Measurements from ENCODE around the gene GIT2.
"Not testable (repeated sequence)": the region's sequence is repeated elsewhere in the genome, so short reads cannot be mapped to it uniquely, and the experiment has no call there.

DNA sequence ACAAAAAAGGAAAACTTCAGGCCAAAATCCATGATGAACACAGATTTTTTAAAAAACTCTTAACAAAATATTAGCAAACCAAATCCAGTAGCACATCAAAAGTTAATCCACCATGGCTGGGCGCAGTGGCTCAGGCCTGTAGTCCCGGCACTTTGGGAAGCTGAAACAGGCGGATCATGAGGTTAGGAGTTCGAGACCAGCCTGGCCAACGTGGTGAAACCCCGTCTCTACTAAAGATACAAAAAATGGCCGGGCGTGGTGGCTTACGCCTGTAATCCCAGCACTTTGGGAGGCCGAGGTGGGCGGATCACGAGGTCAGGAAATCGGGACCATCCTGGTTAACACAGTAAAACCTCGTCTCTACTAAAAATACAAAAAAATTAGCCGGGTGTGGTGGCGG lies 9.9 kb downstream of the GIT2 start:
- TF ChIP-seq, protein P1, sequence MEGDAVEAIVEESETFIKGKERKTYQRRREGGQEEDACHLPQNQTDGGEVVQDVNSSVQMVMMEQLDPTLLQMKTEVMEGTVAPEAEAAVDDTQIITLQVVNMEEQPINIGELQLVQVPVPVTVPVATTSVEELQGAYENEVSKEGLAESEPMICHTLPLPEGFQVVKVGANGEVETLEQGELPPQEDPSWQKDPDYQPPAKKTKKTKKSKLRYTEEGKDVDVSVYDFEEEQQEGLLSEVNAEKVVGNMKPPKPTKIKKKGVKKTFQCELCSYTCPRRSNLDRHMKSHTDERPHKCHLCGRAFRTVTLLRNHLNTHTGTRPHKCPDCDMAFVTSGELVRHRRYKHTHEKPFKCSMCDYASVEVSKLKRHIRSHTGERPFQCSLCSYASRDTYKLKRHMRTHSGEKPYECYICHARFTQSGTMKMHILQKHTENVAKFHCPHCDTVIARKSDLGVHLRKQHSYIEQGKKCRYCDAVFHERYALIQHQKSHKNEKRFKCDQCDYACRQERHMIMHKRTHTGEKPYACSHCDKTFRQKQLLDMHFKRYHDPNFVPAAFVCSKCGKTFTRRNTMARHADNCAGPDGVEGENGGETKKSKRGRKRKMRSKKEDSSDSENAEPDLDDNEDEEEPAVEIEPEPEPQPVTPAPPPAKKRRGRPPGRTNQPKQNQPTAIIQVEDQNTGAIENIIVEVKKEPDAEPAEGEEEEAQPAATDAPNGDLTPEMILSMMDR (CRISPR knock-in tag; IDR thresholded peaks at IDR 0.05): not testable (repeated sequence)
- TF ChIP-seq CEBPB (IDR thresholded peaks at IDR 0.05; ENCODE audit: borderline replicate concordance, low read depth, low read length); ZMYM2 (CRISPR knock-in tag; IDR thresholded peaks at IDR 0.05); NFE2L1 (CRISPR knock-in tag; IDR thresholded peaks at IDR 0.05; ENCODE audit: borderline replicate concordance); PHF8 (CRISPR knock-in tag; IDR thresholded peaks at IDR 0.05); MYC (CRISPR knock-in tag; IDR thresholded peaks at IDR 0.05; ENCODE audit: borderline replicate concordance); MBD4 (IDR thresholded peaks at IDR 0.05; ENCODE audit: borderline replicate concordance, low read length); NR2C2 (CRISPR knock-in tag; IDR thresholded peaks at IDR 0.05; ENCODE audit: borderline replicate concordance); ZMAT3 (CRISPR knock-in tag; conservative IDR thresholded peaks at IDR 0.05); ESRRA (CRISPR knock-in tag; IDR thresholded peaks at IDR 0.05; ENCODE audit: low read depth); ZNF644 (CRISPR knock-in tag; IDR thresholded peaks at IDR 0.05; ENCODE audit: low read depth): not testable (repeated sequence)
- TF ChIP-seq, protein P2, sequence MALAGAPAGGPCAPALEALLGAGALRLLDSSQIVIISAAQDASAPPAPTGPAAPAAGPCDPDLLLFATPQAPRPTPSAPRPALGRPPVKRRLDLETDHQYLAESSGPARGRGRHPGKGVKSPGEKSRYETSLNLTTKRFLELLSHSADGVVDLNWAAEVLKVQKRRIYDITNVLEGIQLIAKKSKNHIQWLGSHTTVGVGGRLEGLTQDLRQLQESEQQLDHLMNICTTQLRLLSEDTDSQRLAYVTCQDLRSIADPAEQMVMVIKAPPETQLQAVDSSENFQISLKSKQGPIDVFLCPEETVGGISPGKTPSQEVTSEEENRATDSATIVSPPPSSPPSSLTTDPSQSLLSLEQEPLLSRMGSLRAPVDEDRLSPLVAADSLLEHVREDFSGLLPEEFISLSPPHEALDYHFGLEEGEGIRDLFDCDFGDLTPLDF (CRISPR knock-in tag; IDR thresholded peaks at IDR 0.05): not testable (repeated sequence)
- TF ChIP-seq, protein P3, sequence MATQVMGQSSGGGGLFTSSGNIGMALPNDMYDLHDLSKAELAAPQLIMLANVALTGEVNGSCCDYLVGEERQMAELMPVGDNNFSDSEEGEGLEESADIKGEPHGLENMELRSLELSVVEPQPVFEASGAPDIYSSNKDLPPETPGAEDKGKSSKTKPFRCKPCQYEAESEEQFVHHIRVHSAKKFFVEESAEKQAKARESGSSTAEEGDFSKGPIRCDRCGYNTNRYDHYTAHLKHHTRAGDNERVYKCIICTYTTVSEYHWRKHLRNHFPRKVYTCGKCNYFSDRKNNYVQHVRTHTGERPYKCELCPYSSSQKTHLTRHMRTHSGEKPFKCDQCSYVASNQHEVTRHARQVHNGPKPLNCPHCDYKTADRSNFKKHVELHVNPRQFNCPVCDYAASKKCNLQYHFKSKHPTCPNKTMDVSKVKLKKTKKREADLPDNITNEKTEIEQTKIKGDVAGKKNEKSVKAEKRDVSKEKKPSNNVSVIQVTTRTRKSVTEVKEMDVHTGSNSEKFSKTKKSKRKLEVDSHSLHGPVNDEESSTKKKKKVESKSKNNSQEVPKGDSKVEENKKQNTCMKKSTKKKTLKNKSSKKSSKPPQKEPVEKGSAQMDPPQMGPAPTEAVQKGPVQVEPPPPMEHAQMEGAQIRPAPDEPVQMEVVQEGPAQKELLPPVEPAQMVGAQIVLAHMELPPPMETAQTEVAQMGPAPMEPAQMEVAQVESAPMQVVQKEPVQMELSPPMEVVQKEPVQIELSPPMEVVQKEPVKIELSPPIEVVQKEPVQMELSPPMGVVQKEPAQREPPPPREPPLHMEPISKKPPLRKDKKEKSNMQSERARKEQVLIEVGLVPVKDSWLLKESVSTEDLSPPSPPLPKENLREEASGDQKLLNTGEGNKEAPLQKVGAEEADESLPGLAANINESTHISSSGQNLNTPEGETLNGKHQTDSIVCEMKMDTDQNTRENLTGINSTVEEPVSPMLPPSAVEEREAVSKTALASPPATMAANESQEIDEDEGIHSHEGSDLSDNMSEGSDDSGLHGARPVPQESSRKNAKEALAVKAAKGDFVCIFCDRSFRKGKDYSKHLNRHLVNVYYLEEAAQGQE (IDR thresholded peaks at IDR 0.05; ENCODE audit: borderline replicate concordance in 1 of 2, low read depth in 1 of 2, low read length in 2 of 2): not testable (repeated sequence)
- TF ChIP-seq, protein P4, sequence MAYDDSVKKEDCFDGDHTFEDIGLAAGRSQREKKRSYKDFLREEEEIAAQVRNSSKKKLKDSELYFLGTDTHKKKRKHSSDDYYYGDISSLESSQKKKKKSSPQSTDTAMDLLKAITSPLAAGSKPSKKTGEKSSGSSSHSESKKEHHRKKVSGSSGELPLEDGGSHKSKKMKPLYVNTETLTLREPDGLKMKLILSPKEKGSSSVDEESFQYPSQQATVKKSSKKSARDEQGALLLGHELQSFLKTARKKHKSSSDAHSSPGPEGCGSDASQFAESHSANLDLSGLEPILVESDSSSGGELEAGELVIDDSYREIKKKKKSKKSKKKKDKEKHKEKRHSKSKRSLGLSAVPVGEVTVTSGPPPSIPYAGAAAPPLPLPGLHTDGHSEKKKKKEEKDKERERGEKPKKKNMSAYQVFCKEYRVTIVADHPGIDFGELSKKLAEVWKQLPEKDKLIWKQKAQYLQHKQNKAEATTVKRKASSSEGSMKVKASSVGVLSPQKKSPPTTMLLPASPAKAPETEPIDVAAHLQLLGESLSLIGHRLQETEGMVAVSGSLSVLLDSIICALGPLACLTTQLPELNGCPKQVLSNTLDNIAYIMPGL (CRISPR knock-in tag; IDR thresholded peaks at IDR 0.05; ENCODE audit: borderline replicate concordance in 1 of 2, low read depth in 1 of 2): not testable (repeated sequence)

Measured in HepG2 (cell line).